SK-N-SH (cell line): ENCODE results near the gene MYO18B. TPM values are rescaled to one million over a fixed set of nuclear protein-coding genes. Genes with fewer than 3 reads are reported as not detected.
A peak's percentile ranks its signal among the peaks of the same experiment; 100 is the strongest.

ENCODE experiments used
- CTCF ChIA-PET: fragments of 300-600, 350-600 bp; formaldehyde crosslinking; extraction: SDS; loops from one replicate; lab custom pipeline; 2021; lab: Yijun Ruan, JAX
- POLR2A ChIA-PET: fragments of 350-600 bp; sonication (Branson Sonifier 250); formaldehyde crosslinking; extraction: SDS; loops from one replicate; lab custom pipeline; 2020; ENCODE audit warnings: antibody characterized with exemption, inconsistent platforms; lab: Yijun Ruan, JAX
- DNase-seq: peaks from one replicate; pipeline ENCODE4 v3.0.0; 2012
- H2AFZ ChIP-seq: fragments of 200-600 bp; sonication (generic); 2 replicates; pipeline ENCODE4 v1.8.1; 2016; ENCODE audit warnings: antibody characterized with exemption, mild to moderate bottlenecking, low read depth
- H3F3A ChIP-seq: fragments of 200-600 bp; sonication (generic); replicated peaks from 2 replicates; pipeline ENCODE3; 2016; ENCODE audit warnings: antibody characterized with exemption, mild to moderate bottlenecking; ENCODE audit not compliant: insufficient read depth
- H3K27ac ChIP-seq, 2 experiments: fragments of 200-500 bp in 1 of 2; fragments of 200-600 bp in 1 of 2; sonication (Bioruptor generic) in 1 of 2; sonication (generic), shearing (Covaris generic) in 1 of 2; 2 replicates each; pipeline versions ENCODE4 v1.5.1 to v1.6.1; 2014 to 2016; ENCODE audit warnings: low read depth in 2 of 2, inconsistent platforms in 1 of 2, low read length in 1 of 2, mild to moderate bottlenecking in 1 of 2, mixed read lengths in 1 of 2
- H3K27me3 ChIP-seq: fragments of 200-600 bp; sonication (generic), shearing (Covaris generic); 2 replicates; pipeline ENCODE4 v1.6.1; 2016; ENCODE audit warnings: mixed run types; ENCODE audit not compliant: insufficient read depth
- H3K36me3 ChIP-seq, 2 experiments: fragments of 200-500 bp in 1 of 2; fragments of 200-600 bp in 1 of 2; sonication (Bioruptor generic) in 1 of 2; sonication (generic) in 1 of 2; replicated peaks in 1 of 2; 2 replicates each; pipeline versions ENCODE3 to v1.5.1; 2014 to 2016; ENCODE audit warnings: low read length in 1 of 2, mild to moderate bottlenecking in 1 of 2; ENCODE audit not compliant: insufficient read depth in 2 of 2, control insufficient read depth in 1 of 2
- H3K4me1 ChIP-seq, 2 experiments: fragments of 200-500 bp in 1 of 2; fragments of 200-600 bp in 1 of 2; sonication (Bioruptor generic) in 1 of 2; sonication (generic), shearing (Covaris generic) in 1 of 2; 2 replicates each; pipeline versions ENCODE4 v1.5.1 to v1.6.1; 2014 to 2016; ENCODE audit warnings: low read depth in 1 of 2, low read length in 1 of 2, mixed run types in 1 of 2; ENCODE audit not compliant: insufficient read depth in 2 of 2, control insufficient read depth in 1 of 2
- H3K4me2 ChIP-seq: fragments of 200-600 bp; sonication (generic), shearing (Covaris generic); 2 replicates; pipeline ENCODE4 v1.6.1; 2017; ENCODE audit warnings: mixed run types
- H3K4me3 ChIP-seq, 2 experiments: fragments of 200-500 bp in 1 of 2; fragments of 200-600 bp in 1 of 2; sonication (Bioruptor generic) in 1 of 2; sonication (generic), shearing (Covaris generic) in 1 of 2; 2 replicates each; pipeline versions ENCODE4 v1.5.1 to v1.8.1; 2014 to 2016; ENCODE audit warnings: low read depth in 2 of 2, inconsistent platforms in 1 of 2, low read length in 1 of 2, mild to moderate bottlenecking in 1 of 2, mixed read lengths in 1 of 2, moderate library complexity in 1 of 2
- H3K79me2 ChIP-seq: fragments of 200-600 bp; sonication (generic); 2 replicates; pipeline ENCODE4 v1.8.1; 2017; ENCODE audit warnings: mild to moderate bottlenecking; ENCODE audit not compliant: insufficient read depth
- H3K9ac ChIP-seq: fragments of 200-600 bp; sonication (generic); 2 replicates; pipeline ENCODE4 v1.6.1; 2017; ENCODE audit warnings: mixed run types
- H3K9me2 ChIP-seq: fragments of 200-600 bp; sonication (generic); 2 replicates; pipeline ENCODE4 v1.6.1; 2017; ENCODE audit warnings: mixed run types
- H3K9me3 ChIP-seq: fragments of 200-600 bp; sonication (generic); 2 replicates; pipeline ENCODE4 v1.6.1; 2017; ENCODE audit warnings: mixed run types, mild to moderate bottlenecking, moderate library complexity
- H4K20me1 ChIP-seq: fragments of 200-600 bp; sonication (generic); 2 replicates; pipeline ENCODE4 v1.6.1; 2017; ENCODE audit warnings: mild to moderate bottlenecking, mixed run types; ENCODE audit not compliant: insufficient read depth
- CHD2 ChIP-seq: fragments of 150-350 bp; IDR thresholded peaks from 2 replicates; pipeline ENCODE4 v1.6.1; 2018; ENCODE audit warnings: low read length; ENCODE audit not compliant: partially characterized antibody
- ELF1 ChIP-seq: IDR thresholded peaks from 2 replicates; pipeline ENCODE4 v1.4.0; 2012
- EP300 ChIP-seq, 2 experiments: IDR thresholded peaks; 2 replicates each; pipeline versions ENCODE4 v1.4.0 to v1.6.1; 2012; ENCODE audit warnings: borderline replicate concordance in 1 of 2, low read depth in 1 of 2, low read length in 1 of 2
- EZH2phosphoT487 ChIP-seq: fragments of 200-600 bp; sonication (generic); IDR thresholded peaks from 2 replicates; pipeline ENCODE4 v1.6.1; 2017; ENCODE audit warnings: low read depth, mixed run types, mild to moderate bottlenecking, antibody characterized with exemption, moderate library complexity, borderline replicate concordance
- GATA2 ChIP-seq: sonication (generic); formaldehyde crosslinking; IDR thresholded peaks from 2 replicates; pipeline ENCODE4 v1.5.0; 2020; ENCODE audit warnings: mild to moderate bottlenecking, missing genetic modification reagents
- POLR2AphosphoS5 ChIP-seq: IDR thresholded peaks from 2 replicates; pipeline ENCODE4 v1.6.1; 2012; ENCODE audit warnings: low read depth, low read length
- RCOR1 ChIP-seq: fragments of 150-350 bp; IDR thresholded peaks from 2 replicates; pipeline ENCODE4 v1.6.1; 2017; ENCODE audit warnings: antibody characterized with exemption, low read length
- SIN3A ChIP-seq: IDR thresholded peaks from 2 replicates; pipeline ENCODE4 v1.6.1; 2012; ENCODE audit warnings: low read depth, mild to moderate bottlenecking, low read length, moderate library complexity, borderline replicate concordance
- SMC3 ChIP-seq: IDR thresholded peaks from 2 replicates; pipeline ENCODE4 v1.6.1; 2012; ENCODE audit warnings: low read depth, low read length, improper control_type of control experiment
- TCF12 ChIP-seq: IDR thresholded peaks from 2 replicates; pipeline ENCODE4 v1.4.0; 2012
- WGBS: methylation state at CpG from one replicate; pipeline ENCODE4 v1.1.6; 2017; ENCODE audit warnings: low lambda C conversion rate; 5-methylcytosine and 5-hydroxymethylcytosine counted together
- polyA plus RNA-seq, 3 experiments: library from polyadenylated mRNA; depleted of rRNA; stranded (reverse); fragments of >200 nt; gene quantifications; 2 replicates each; pipeline ENCODE4 v1.2.3, GENCODE V29; 2012
- TF ChIP-seq, protein P1 (sequence below): IDR thresholded peaks from 2 replicates; pipeline ENCODE4; 2012
- TF ChIP-seq, protein P2 (sequence below): IDR thresholded peaks from 2 replicates; pipeline ENCODE4 v1.4.0; 2012; ENCODE audit warnings: low read depth
- TF ChIP-seq, protein P3 (sequence below): fragments of 150-350 bp; IDR thresholded peaks from 2 replicates; pipeline ENCODE4 v1.6.1; 2017; ENCODE audit warnings: antibody characterized with exemption, low read length, low read depth, borderline replicate concordance

MYO18B gene
- polyA plus RNA-seq, 1 of the 3 experiments (the other 2 are of a cell fraction) = 0.05 TPM

DNA sequence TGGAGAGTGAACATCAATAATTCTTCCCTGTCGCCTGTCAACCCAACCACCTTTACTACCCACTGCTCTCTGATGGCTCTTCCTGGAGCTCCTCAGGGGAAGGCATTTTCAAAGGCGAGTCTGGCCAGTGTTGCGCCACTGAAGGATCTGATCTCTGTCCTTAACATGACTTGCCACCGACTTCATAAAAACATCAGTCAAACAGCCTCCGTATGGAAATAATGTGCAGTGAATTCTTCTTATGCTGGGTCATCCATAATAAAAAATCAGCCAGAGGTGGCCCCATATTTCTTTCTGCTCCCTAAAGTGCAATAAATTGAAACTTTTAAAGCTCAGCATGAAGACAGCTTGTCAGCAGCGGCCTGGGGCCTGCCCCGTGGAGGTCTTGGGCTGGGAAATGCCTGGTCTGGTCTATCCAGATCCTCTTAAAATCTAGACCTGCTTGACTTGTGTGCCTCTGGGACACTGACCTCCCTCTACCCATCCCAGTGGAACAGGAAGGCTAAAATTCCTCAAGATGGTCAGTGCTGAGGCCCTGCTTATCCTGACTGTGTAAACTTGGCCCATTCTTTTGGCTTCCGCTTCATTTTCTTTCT lies 199.5 kb downstream of the MYO18B start:
- Histone ChIP-seq H3K4me2 (no peak overlapping the region), H3K36me3 (no peaks in the 10 kb centered on the region), H3K79me2 (no peaks in the 10 kb centered on the region), H2AFZ (no peak overlapping the region), H3K4me3 (no peak overlapping the region), H4K20me1 (no peaks in the 10 kb centered on the region), H3K27me3 (no peaks in the 10 kb centered on the region), H3K9ac (no peak overlapping the region), H3K9me2 (no peaks in the 10 kb centered on the region), H3K4me1 (peaks cover 0 to 10% of the 10 kb centered on the region in 2 experiments; a peak in 1 of 4 replicates), H3F3A (no peaks in the 10 kb centered on the region), H3K27ac (no peak overlapping the region), H3K9me3 (no peaks in the 10 kb centered on the region)
- no peak for TF ChIP-seq GATA2
- TF ChIP-seq, protein P1, sequence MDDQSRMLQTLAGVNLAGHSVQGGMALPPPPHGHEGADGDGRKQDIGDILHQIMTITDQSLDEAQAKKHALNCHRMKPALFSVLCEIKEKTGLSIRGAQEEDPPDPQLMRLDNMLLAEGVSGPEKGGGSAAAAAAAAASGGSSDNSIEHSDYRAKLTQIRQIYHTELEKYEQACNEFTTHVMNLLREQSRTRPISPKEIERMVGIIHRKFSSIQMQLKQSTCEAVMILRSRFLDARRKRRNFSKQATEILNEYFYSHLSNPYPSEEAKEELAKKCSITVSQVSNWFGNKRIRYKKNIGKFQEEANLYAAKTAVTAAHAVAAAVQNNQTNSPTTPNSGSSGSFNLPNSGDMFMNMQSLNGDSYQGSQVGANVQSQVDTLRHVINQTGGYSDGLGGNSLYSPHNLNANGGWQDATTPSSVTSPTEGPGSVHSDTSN = no peak
- TF ChIP-seq, protein P2, sequence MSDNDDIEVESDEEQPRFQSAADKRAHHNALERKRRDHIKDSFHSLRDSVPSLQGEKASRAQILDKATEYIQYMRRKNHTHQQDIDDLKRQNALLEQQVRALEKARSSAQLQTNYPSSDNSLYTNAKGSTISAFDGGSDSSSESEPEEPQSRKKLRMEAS = no peak
- TF ChIP-seq RCOR1 = no peak
- TF ChIP-seq EZH2phosphoT487 = no peak
- TF ChIP-seq SIN3A = no peak
- TF ChIP-seq SMC3 = no peak
- TF ChIP-seq POLR2AphosphoS5 = no peak
- no peak for TF ChIP-seq CHD2
- no peak for TF ChIP-seq ELF1
- TF ChIP-seq EP300 (IDR thresholded peaks at IDR 0.05; ENCODE audit: borderline replicate concordance in 1 of 2, low read depth in 1 of 2, low read length in 1 of 2) = no peak
- DNase-seq = no peak
- WGBS = 36% methylated on average over 8 of the region's 8 CpGs
- CTCF ChIA-PET = interaction anchor here (1.4 to 1.7 kb wide), 3 partner anchors 38 to 231 kb away, joined by 3 to 6 read pairs (median 4); no protein-coding TSS in a partner anchor
- POLR2A ChIA-PET = no interaction called here

DNA sequence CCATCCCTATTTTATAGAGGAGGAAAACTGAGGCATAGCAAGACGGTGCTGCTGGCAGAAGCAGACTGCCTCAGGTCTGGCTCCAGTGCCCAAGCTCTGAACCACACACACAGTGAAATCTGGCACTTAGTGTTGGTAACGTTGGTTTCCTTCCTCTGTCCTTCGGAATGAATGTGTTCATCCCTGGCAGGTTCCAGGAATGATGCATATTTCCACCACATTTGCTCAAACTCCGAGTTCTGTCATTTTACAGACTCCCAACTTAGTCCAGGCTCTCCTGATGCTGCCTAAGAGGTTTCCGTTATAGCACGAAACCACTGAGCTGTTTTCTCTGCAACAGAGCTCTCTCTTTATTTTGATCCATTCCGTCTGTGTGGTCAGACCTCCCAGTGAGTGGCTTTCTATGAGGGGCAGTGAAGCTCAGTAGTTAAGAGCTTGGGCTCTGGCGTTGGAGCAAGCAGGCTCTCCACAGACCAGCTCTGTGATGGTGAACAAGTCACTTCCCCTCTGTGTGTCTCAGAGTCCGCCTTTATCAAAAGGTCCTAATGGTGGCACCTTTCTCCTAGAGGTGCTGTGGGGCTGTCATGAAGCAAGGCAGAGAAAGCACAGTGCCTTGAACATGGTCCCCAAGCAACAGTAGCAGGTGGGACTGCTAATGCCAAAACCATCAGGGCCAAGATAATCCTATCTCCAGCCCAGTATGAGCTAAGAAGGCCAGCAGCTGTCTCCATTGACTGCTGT lies 200.3 kb downstream of the MYO18B start:
- H3K9me3 ChIP-seq = no peaks in the 10 kb centered on the region
- H3K79me2 ChIP-seq = no peaks in the 10 kb centered on the region
- H3F3A ChIP-seq = no peaks in the 10 kb centered on the region
- no peaks in the 10 kb centered on the region for H3K9me2 ChIP-seq
- H3K4me2 ChIP-seq = no peak overlapping the region
- H3K4me1 ChIP-seq = peaks cover 0 to 10% of the 10 kb centered on the region in 2 experiments; a peak in 1 of 4 replicates
- H3K9ac ChIP-seq = no peak overlapping the region
- CTCF ChIA-PET = interaction anchor here (1.0 to 1.7 kb wide), 5 partner anchors 18 to 230 kb away, joined by 3 to 6 read pairs (median 4); no protein-coding TSS in a partner anchor
- POLR2A ChIA-PET = interaction anchor here (1.2 kb wide), 1 partner anchor 18 kb away, joined by 4 read pairs; no protein-coding TSS in a partner anchor
- H3K27me3 ChIP-seq = no peaks in the 10 kb centered on the region
- TF ChIP-seq, protein P3, sequence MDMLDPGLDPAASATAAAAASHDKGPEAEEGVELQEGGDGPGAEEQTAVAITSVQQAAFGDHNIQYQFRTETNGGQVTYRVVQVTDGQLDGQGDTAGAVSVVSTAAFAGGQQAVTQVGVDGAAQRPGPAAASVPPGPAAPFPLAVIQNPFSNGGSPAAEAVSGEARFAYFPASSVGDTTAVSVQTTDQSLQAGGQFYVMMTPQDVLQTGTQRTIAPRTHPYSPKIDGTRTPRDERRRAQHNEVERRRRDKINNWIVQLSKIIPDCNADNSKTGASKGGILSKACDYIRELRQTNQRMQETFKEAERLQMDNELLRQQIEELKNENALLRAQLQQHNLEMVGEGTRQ = no peak
- TF ChIP-seq TCF12 = no peak
- TF ChIP-seq, all 33 proteins: peak for 0
- H4K20me1 ChIP-seq = no peaks in the 10 kb centered on the region
- DNase-seq = no peak
- 38% methylated on average over 9 of the region's 9 CpGs for WGBS
- peak overlapping the region in 1 of 2 experiments; percentile 62; a peak in 2 of 4 replicates for H3K27ac ChIP-seq
- H3K36me3 ChIP-seq = no peaks in the 10 kb centered on the region
- H3K4me3 ChIP-seq = no peak overlapping the region
- no peak overlapping the region for H2AFZ ChIP-seq
